HG03520 (cell line): ENCODE data around the gene GRM7.

Source experiments
- ATAC-seq: cut with Tn5 transposase; IDR thresholded peaks from one replicate; pipeline ENCODE4 v1.9.1; 2021; ENCODE audit warnings: mild to moderate bottlenecking, moderate library complexity; ENCODE audit not compliant: unreplicated experiment

The GRM7 gene

GRCh38 chr3:7630925-7631324 is 770.0 kb downstream of the GRM7 start:
- no peak for ATAC-seq

- ATAC-seq: no peak
These were observed 771.4 kb downstream of the GRM7 start for GRCh38 chr3:7632305-7632704.

GRCh38 chr3:7637694-7638093 is 776.8 kb downstream of the GRM7 start:
- no peak for ATAC-seq

DNA sequence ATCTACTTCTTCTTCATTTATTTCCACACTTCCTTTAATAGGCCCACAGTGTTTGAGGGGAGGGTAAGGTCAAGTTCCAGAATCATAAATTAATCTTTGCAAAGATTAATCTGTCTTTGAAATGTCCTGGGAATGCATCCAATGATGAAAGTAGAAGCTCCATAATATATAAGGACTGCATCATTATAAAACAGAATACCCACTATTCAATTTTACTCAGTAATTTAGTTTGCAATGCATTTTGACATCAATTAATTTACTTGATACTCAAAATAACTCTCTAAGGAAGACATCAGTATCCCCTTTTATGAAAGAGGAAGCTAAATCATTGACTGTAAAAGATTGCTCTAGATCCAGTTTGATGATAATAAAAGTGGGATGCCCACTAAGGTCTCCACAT is 777.2 kb downstream of the GRM7 start:
- ATAC-seq: no peak

DNA sequence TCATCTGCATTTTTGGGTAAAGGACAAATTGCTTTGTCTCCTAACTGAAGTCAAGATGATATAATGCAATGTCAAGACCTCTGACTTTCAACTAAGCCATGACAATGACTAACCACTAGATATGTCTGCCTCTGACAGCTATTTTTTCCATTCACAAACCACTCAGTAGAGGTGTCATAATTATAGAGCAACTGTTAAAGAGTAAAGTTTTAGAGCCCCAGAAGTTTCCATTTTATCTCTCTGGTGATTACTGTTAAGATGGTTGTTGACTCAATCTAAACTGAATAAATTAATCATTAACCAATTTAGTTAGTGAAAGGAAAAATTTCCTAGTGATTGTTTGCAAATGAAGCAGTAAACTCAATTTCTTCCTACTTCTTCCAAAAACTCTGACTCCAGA is 779.9 kb downstream of the GRM7 start:
- no peak for ATAC-seq

GRCh38 chr3:7646851-7647250 is 785.9 kb downstream of the GRM7 start:
- ATAC-seq: no peak

- ATAC-seq: no peak
These were observed 789.6 kb downstream of the GRM7 start for GRCh38 chr3:7650466-7650865.

- no peak for ATAC-seq
These were observed 790.4 kb downstream of the GRM7 start for GRCh38 chr3:7651274-7651673.

- ATAC-seq: no peak
These were observed 796.5 kb downstream of the GRM7 start for GRCh38 chr3:7657214-7658112.

- ATAC-seq: no peak
These were observed 797.4 kb downstream of the GRM7 start for GRCh38 chr3:7658294-7658693.

- ATAC-seq: no peak
These were observed 798.2 kb downstream of the GRM7 start for GRCh38 chr3:7659079-7659478.

DNA sequence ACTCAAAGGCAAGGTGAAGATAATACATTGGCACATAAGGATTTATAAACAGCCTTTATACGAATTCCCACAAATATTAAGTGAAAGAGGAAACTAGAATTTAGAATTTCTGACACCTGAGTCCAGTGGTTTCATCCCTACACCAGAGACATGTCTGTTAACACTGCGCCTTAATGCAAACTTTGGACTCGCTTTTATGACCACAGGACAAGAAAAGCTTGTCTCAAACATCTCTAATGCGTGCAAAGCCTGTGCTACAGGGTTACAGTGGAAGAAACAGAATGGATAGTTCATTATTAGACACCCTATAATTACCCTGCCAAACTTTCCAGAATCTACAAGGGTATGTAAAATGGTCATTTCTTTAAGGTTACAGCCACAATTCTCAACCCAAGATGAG is 802.9 kb downstream of the GRM7 start:
- no peak for ATAC-seq

DNA sequence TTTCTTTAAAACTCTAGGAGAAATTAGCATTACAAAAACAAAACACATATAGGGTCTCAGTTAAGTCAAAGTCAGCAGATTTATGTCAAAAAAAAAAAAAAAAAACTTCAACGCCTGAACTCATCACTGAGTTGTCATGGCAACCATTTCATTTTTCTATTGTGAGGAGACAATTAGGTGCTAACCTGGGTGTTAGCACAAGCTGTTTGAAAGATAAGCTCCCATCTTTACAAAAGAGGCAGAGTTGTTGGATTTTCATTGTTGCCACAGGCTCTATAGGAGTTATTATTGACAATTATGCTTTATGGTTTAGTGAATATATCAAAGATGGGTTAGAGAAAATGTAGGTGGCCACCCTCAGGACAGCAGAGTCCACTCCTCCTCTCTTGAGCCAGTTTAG is 806.9 kb downstream of the GRM7 start:
- no peak for ATAC-seq

DNA sequence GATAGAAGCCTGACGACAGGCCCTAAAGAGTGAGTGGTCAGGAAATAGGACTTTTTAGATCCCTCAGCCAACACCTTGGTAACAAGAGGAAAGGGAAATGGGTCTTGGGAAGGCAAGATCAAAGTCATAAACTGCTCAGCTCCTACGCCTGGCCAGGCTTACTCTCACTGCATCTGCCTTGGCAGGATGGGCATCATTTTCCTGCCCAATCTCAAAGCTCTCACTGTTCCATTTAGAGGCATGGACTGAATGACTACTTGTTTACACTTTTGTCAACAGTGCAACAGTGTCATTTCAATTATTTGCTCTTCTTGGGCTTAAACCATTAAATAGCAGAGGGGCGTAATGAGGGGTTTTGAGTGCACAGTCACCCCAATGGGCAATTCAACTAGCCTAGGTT is 808.7 kb downstream of the GRM7 start:
- no peak for ATAC-seq

- no peak for ATAC-seq
These were observed 817.6 kb downstream of the GRM7 start for GRCh38 chr3:7678521-7678920.

GRCh38 chr3:7682822-7683229 is 821.9 kb downstream of the GRM7 start:
- ATAC-seq: no peak

DNA sequence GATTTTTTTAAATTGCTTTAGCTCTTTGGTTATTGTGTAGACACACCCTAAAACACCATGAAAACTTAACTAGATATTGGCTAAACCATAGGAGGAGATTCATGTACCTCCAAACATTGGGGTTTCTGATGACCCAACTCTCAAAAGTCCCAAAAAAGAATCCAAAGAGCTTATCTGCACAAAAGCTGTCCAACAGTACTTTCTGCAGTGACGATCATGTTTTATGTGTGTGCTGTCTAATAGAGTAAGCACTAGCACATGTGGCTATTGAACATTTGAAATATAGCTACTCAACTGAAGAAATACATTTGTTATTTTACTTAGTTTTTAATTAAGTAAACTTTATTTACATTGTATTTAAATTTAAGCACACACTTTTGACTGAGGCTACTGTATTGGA is 822.5 kb downstream of the GRM7 start:
- ATAC-seq: no peak

GRCh38 chr3:7684182-7684715 is 823.3 kb downstream of the GRM7 start:
- ATAC-seq: no peak

- ATAC-seq: no peak
These were observed 826.7 kb downstream of the GRM7 start for GRCh38 chr3:7687428-7688147.

GRCh38 chr3:7692866-7693265 is 832.0 kb downstream of the GRM7 start:
- ATAC-seq: no peak

- ATAC-seq: no peak
These were observed 833.1 kb downstream of the GRM7 start for GRCh38 chr3:7693976-7694375.

DNA sequence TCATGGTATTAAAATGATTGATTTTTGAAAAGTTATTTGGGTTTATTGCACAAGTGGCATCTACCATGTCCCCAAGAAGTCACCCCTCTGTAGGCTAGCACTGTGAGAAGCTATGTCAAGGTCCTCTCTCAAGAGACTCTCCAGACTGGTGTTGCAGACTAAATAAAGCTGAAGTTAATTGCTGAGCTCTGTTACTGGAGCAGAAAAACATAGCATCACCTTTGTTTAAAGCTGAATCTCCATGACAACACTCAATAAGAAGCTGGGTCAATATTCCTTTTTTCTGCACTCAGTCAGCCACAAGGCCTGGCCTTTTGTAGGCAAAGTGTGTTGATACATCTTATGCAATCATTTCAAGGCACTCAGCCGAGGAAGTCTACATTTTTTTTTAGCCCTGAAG is 834.1 kb downstream of the GRM7 start:
- no peak for ATAC-seq
